Mesendoderm (in vitro differentiated cells): Measurements from ENCODE around the gene CD9.
"Not testable (repeated sequence)": the region's sequence is repeated elsewhere in the genome, so short reads cannot be mapped to it uniquely, and the experiment has no call there.

Source experiments
- DNase-seq: peaks from one replicate; pipeline ENCODE4 v3.0.0; 2013
- H2AK5ac ChIP-seq: 2 replicates; pipeline ENCODE4 v1.6.1; 2013; ENCODE audit warnings: low read length, inconsistent platforms
- H2BK120ac ChIP-seq: 2 replicates; pipeline ENCODE4 v1.6.1; 2013; ENCODE audit warnings: low read depth, mild to moderate bottlenecking, low read length, moderate library complexity, mixed read lengths
- H2BK15ac ChIP-seq: replicated peaks from 2 replicates; pipeline ENCODE4 v1.6.1; 2013; ENCODE audit warnings: low read depth, mild to moderate bottlenecking, moderate library complexity
- H2BK5ac ChIP-seq: 2 replicates; pipeline ENCODE4 v1.6.1; 2013; ENCODE audit warnings: low read length, inconsistent platforms
- H3K18ac ChIP-seq: 2 replicates; pipeline ENCODE4 v1.6.1; 2013; ENCODE audit warnings: mild to moderate bottlenecking, low read length, mixed read lengths
- H3K23ac ChIP-seq: one replicate; pipeline ENCODE4 v1.6.1; 2013; ENCODE audit warnings: low read length
- H3K27ac ChIP-seq: 2 replicates; pipeline ENCODE4 v1.5.1; 2013; ENCODE audit warnings: low read depth, mild to moderate bottlenecking, inconsistent platforms, low read length, moderate library complexity
- H3K27me3 ChIP-seq: 2 replicates; pipeline ENCODE4 v1.6.1; 2013; ENCODE audit warnings: low read length, control low read depth, mild to moderate bottlenecking, inconsistent platforms; ENCODE audit not compliant: insufficient read depth, poor library complexity
- H3K36me3 ChIP-seq: 2 replicates; pipeline ENCODE4 v1.6.1; 2013; ENCODE audit warnings: low read length, inconsistent platforms; ENCODE audit not compliant: control insufficient read depth, insufficient read depth
- H3K4ac ChIP-seq: one replicate; pipeline ENCODE4 v1.6.1; 2013; ENCODE audit warnings: low read depth, mild to moderate bottlenecking, low read length, moderate library complexity
- H3K4me1 ChIP-seq: 2 replicates; pipeline ENCODE4 v1.6.1; 2013; ENCODE audit warnings: low read depth, low read length, inconsistent platforms; ENCODE audit not compliant: control insufficient read depth
- H3K4me2 ChIP-seq: 2 replicates; pipeline ENCODE4 v1.6.1; 2013; ENCODE audit warnings: low read length
- H3K4me3 ChIP-seq: 2 replicates; pipeline ENCODE4 v1.5.1; 2013; ENCODE audit warnings: mild to moderate bottlenecking, low read length
- H3K56ac ChIP-seq: one replicate; pipeline ENCODE4 v1.6.1; 2013; ENCODE audit warnings: low read length
- H3K79me1 ChIP-seq: 2 replicates; pipeline ENCODE4 v1.6.1; 2013; ENCODE audit warnings: low read length, inconsistent platforms
- H3K79me2 ChIP-seq: 2 replicates; pipeline ENCODE4 v1.6.1; 2013; ENCODE audit warnings: mild to moderate bottlenecking, low read length; ENCODE audit not compliant: control insufficient read depth, insufficient read depth
- H3K9ac ChIP-seq: 2 replicates; pipeline ENCODE4 v1.6.1; 2013; ENCODE audit warnings: low read length, inconsistent platforms
- H4K5ac ChIP-seq: one replicate; pipeline ENCODE4 v1.6.1; 2013; ENCODE audit warnings: low read length
- H4K8ac ChIP-seq: one replicate; pipeline ENCODE4 v1.6.1; 2013; ENCODE audit warnings: low read depth, mild to moderate bottlenecking, control low read depth, low read length, moderate library complexity
- WGBS: extraction: QIAGEN DNeasy Blood & Tissue Kit; methylation state at CpG from one replicate; pipeline ENCODE4 v1.1.7; 2013; ENCODE audit warnings: low lambda C conversion rate, missing lambda C conversion rate; ENCODE audit not compliant: insufficient coverage; ENCODE audit errors: extremely low coverage; 5-methylcytosine and 5-hydroxymethylcytosine counted together

CD9 gene

GRCh38 chr12:6189952-6190598 lies 10.1 kb upstream of the CD9 start:
- H3K4me2 ChIP-seq, H3K36me3 ChIP-seq, H3K4me3 ChIP-seq, H3K4ac ChIP-seq, H3K18ac ChIP-seq, H3K23ac ChIP-seq, H3K9ac ChIP-seq, H2BK120ac ChIP-seq, H3K27ac ChIP-seq, H3K79me1 ChIP-seq, H4K8ac ChIP-seq, H3K79me2 ChIP-seq, H3K56ac ChIP-seq, H3K27me3 ChIP-seq, H4K5ac ChIP-seq, H2BK15ac ChIP-seq, H2AK5ac ChIP-seq, DNase-seq, H3K4me1 ChIP-seq, H2BK5ac ChIP-seq: not testable (repeated sequence)
- WGBS, result no CpG with 5 or more reads among the region's 20 CpGs

- not testable (repeated sequence) for H3K4ac ChIP-seq, H3K23ac ChIP-seq, H3K4me1 ChIP-seq, H3K18ac ChIP-seq, DNase-seq, H4K8ac ChIP-seq, H3K4me3 ChIP-seq, H3K4me2 ChIP-seq, H3K9ac ChIP-seq, H4K5ac ChIP-seq, H3K27me3 ChIP-seq, H2BK120ac ChIP-seq, H3K36me3 ChIP-seq, H2BK5ac ChIP-seq, H2BK15ac ChIP-seq, H2AK5ac ChIP-seq, H3K79me1 ChIP-seq, H3K56ac ChIP-seq, H3K27ac ChIP-seq, H3K79me2 ChIP-seq
- WGBS, result no CpG with 5 or more reads among the region's 49 CpGs
Measured at GRCh38 chr12:6190767-6191530, 9.3 kb upstream of the CD9 start.

GRCh38 chr12:6192604-6193380 lies 7.4 kb upstream of the CD9 start:
- no peaks in the 10 kb centered on the region for H3K27me3 ChIP-seq
- no peak overlapping the region for H3K18ac ChIP-seq
- H3K4me3 ChIP-seq, result no peak overlapping the region
- H3K36me3 ChIP-seq, result no peaks in the 10 kb centered on the region
- no peak overlapping the region for H3K4me2 ChIP-seq
- DNase-seq, result no peak
- H3K56ac ChIP-seq, result no peak overlapping the region
- no peak overlapping the region for H2BK5ac ChIP-seq
- H3K79me2 ChIP-seq, result no peaks in the 10 kb centered on the region
- H2BK15ac ChIP-seq, result no peak overlapping the region
- no peak overlapping the region for H4K5ac ChIP-seq
- no peaks in the 10 kb centered on the region for H3K79me1 ChIP-seq
- H3K23ac ChIP-seq, result no peak overlapping the region
- no peak overlapping the region for H2BK120ac ChIP-seq
- H2AK5ac ChIP-seq, result no peak overlapping the region
- H3K9ac ChIP-seq, result no peak overlapping the region
- H3K4me1 ChIP-seq, result peaks cover under 1% of the 10 kb centered on the region
- no peak overlapping the region for H3K4ac ChIP-seq
- no CpG with 5 or more reads among the region's 13 CpGs for WGBS
- no peak overlapping the region for H3K27ac ChIP-seq
- no peak overlapping the region for H4K8ac ChIP-seq

- no peak overlapping the region for H3K23ac ChIP-seq
- H2BK120ac ChIP-seq, result no peak overlapping the region
- peak overlapping the region; percentile 29 for H3K56ac ChIP-seq
- no peak overlapping the region for H3K9ac ChIP-seq
- no peak overlapping the region for H3K27ac ChIP-seq
- H3K18ac ChIP-seq, result no peak overlapping the region
- H3K4me1 ChIP-seq, result peaks cover 2% of the 10 kb centered on the region
- H2BK15ac ChIP-seq, result no peak overlapping the region
- WGBS, result no CpG with 5 or more reads among the region's 19 CpGs
- no peak overlapping the region for H4K5ac ChIP-seq
- H3K4ac ChIP-seq, result no peak overlapping the region
- no peaks in the 10 kb centered on the region for H3K79me2 ChIP-seq
- H3K4me2 ChIP-seq, result no peak overlapping the region
- H4K8ac ChIP-seq, result no peak overlapping the region
- DNase-seq, result peak; percentile 96
- H2BK5ac ChIP-seq, result no peak overlapping the region
- H3K79me1 ChIP-seq, result no peaks in the 10 kb centered on the region
- no peak overlapping the region for H2AK5ac ChIP-seq
- no peaks in the 10 kb centered on the region for H3K27me3 ChIP-seq
- H3K4me3 ChIP-seq, result no peak overlapping the region
- no peaks in the 10 kb centered on the region for H3K36me3 ChIP-seq
Measured at GRCh38 chr12:6193853-6194815, 6.1 kb upstream of the CD9 start.

DNA sequence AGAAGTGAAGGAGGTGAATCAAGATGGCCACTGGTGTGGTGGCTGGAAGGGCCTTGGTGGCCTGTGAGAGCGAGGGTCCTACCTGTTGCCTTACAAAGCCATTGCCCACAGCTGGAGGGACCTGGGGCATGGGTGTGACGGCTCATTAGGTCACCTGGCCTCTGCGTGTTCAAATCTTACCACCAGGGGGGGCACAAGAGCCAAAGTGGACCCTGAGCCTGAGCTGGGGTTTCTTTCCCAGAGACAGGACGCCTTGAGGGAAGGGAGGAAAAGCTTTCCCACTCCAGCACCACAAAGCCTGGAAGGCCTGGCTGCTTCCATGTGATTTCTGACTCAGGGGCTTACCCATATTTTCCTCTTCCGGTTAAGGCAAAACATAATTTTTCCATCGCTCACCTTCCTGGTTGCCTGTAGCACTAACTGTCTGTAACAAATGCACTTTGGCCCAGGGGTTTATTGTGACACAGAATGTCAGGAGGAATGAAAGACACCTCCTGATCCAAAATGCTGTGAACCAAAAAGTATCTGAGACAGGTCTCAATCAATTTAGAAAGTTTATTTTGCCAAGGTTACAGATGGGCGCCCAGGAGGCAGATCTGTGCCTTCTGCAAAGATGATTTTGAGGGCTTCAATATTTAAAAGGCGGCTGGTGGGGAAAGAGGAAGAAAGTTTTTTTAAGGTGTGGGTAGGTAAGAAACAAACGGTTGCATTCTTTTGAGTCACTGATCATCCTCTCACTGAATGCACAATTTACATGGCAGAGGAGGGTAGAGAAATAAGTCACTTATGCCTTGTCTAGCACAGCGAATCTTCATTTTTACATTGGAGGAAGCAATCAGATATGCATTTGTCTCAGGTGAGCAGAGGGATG lies 4.3 kb upstream of the CD9 start:
- H3K36me3 ChIP-seq, result no peaks in the 10 kb centered on the region
- peak overlapping the region; percentile 61 for H3K56ac ChIP-seq
- no peak overlapping the region for H4K8ac ChIP-seq
- H2BK15ac ChIP-seq, result no peak overlapping the region
- no peak overlapping the region for H3K4me3 ChIP-seq
- peak; percentile 94 for DNase-seq
- peaks cover 2% of the 10 kb centered on the region for H3K4me1 ChIP-seq
- no CpG with 5 or more reads among the region's 10 CpGs for WGBS
- no peak overlapping the region for H3K4ac ChIP-seq
- H3K18ac ChIP-seq, result no peak overlapping the region
- H2AK5ac ChIP-seq, result peak overlapping the region; percentile 78
- H3K79me1 ChIP-seq, result no peaks in the 10 kb centered on the region
- H3K79me2 ChIP-seq, result no peaks in the 10 kb centered on the region
- no peak overlapping the region for H2BK5ac ChIP-seq
- peak overlapping the region; percentile 27 for H3K9ac ChIP-seq
- H3K27ac ChIP-seq, result no peak overlapping the region
- H3K4me2 ChIP-seq, result no peak overlapping the region
- no peaks in the 10 kb centered on the region for H3K27me3 ChIP-seq
- H2BK120ac ChIP-seq, result no peak overlapping the region
- no peak overlapping the region for H4K5ac ChIP-seq
- no peak overlapping the region for H3K23ac ChIP-seq
